Parathyroid adenoma (tissue), 2 donors: ENCODE data around the gene CEP162.
A peak's percentile ranks its signal among the peaks of the same experiment; 100 is the strongest.
"Not testable (repeated sequence)": the region's sequence is repeated elsewhere in the genome, so short reads cannot be mapped to it uniquely, and the experiment has no call there.

Experiments used
- H2AFZ ChIP-seq: fragments of 300-600 bp; sonication (generic); one replicate; pipeline ENCODE4 v1.7.0; 2017; ENCODE audit warnings: antibody characterized with exemption, mild to moderate bottlenecking
- H3K27ac ChIP-seq: fragments of 300-600 bp; sonication (generic); one replicate; pipeline ENCODE4 v1.7.0; 2017
- H3K27me3 ChIP-seq: fragments of 300-600 bp; sonication (generic); one replicate; pipeline ENCODE4 v1.7.0; 2017; ENCODE audit warnings: low read length; ENCODE audit not compliant: control insufficient read depth, insufficient read depth
- H3K36me3 ChIP-seq: fragments of 300-600 bp; sonication (generic); one replicate; pipeline ENCODE4 v1.7.0; 2017; ENCODE audit warnings: low read length; ENCODE audit not compliant: control insufficient read depth, insufficient read depth
- H3K4me1 ChIP-seq: fragments of 300-600 bp; sonication (generic); one replicate; pipeline ENCODE4 v1.7.0; 2017; ENCODE audit warnings: control low read depth
- H3K4me2 ChIP-seq: fragments of 300-600 bp; sonication (generic); one replicate; pipeline ENCODE4 v1.7.0; 2017; ENCODE audit warnings: low read length
- H3K4me3 ChIP-seq: fragments of 300-600 bp; sonication (generic); one replicate; pipeline ENCODE4 v1.7.0; 2017; ENCODE audit warnings: low read depth, low read length
- H3K79me2 ChIP-seq: fragments of 300-600 bp; sonication (generic); one replicate; pipeline ENCODE4 v1.7.0; 2017; ENCODE audit warnings: control low read depth
- H3K9ac ChIP-seq: fragments of 300-600 bp; sonication (generic); one replicate; pipeline ENCODE4 v1.7.0; 2017; ENCODE audit warnings: mild to moderate bottlenecking
- H3K9me3 ChIP-seq: fragments of 300-600 bp; sonication (generic); one replicate; pipeline ENCODE4 v1.7.0; 2017; ENCODE audit warnings: low read length; ENCODE audit not compliant: control insufficient read depth
- TF ChIP-seq, protein P1 (sequence below): fragments of 300-600 bp; sonication (generic); IDR thresholded peaks from one replicate; pipeline ENCODE4 v1.7.0; 2017; ENCODE audit warnings: antibody characterized with exemption, mild to moderate bottlenecking
- donor health status: primary hyperparathyroidism.

CEP162 gene

GRCh38 chr6:84222426-84222825, 5.0 kb downstream of the CEP162 start:
- TF ChIP-seq, protein P1, sequence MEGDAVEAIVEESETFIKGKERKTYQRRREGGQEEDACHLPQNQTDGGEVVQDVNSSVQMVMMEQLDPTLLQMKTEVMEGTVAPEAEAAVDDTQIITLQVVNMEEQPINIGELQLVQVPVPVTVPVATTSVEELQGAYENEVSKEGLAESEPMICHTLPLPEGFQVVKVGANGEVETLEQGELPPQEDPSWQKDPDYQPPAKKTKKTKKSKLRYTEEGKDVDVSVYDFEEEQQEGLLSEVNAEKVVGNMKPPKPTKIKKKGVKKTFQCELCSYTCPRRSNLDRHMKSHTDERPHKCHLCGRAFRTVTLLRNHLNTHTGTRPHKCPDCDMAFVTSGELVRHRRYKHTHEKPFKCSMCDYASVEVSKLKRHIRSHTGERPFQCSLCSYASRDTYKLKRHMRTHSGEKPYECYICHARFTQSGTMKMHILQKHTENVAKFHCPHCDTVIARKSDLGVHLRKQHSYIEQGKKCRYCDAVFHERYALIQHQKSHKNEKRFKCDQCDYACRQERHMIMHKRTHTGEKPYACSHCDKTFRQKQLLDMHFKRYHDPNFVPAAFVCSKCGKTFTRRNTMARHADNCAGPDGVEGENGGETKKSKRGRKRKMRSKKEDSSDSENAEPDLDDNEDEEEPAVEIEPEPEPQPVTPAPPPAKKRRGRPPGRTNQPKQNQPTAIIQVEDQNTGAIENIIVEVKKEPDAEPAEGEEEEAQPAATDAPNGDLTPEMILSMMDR: no peak
- Histone ChIP-seq H3K4me1 (no peaks in the 10 kb centered on the region), H3K4me2 (no peak overlapping the region), H3K9me3 (no peaks in the 10 kb centered on the region), H3K79me2 (peaks cover 4% of the 10 kb centered on the region), H3K36me3 (no peaks in the 10 kb centered on the region), H2AFZ (no peak overlapping the region), H3K4me3 (no peak overlapping the region), H3K27ac (no peak overlapping the region), H3K27me3 (no peaks in the 10 kb centered on the region), H3K9ac (no peak overlapping the region)

DNA sequence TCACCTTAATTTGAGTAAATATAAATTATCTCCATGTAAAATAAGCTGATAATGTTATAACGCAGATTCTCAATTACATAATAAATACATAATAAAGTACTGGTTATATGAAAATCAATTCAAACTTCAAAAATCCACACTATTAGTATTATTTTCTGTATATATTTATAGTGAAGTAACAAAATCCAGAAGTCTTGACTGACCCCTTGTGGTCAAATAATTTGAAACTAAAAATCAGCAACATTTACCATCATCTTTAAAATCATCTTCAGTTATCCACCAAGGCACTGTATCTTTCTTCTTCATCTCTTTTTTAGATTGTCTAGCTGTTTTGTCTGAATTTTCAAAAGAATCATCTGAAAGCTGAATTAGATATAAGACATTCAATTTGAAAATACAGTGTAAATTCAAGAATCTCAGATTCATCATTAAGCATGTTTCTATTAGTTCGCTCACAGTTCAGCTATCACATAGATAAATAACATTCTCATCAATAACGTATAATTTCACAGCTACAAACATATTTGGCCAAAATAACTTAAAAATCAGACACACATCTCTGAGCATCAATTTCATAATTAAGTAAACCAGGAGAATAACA, 6.5 kb downstream of the CEP162 start:
- no peak overlapping the region for H3K4me3 ChIP-seq
- no peak overlapping the region for H2AFZ ChIP-seq
- no peaks in the 10 kb centered on the region for H3K9me3 ChIP-seq
- no peak overlapping the region for H3K9ac ChIP-seq
- TF ChIP-seq, protein P1: peak; percentile 47
- no peaks in the 10 kb centered on the region for H3K79me2 ChIP-seq
- no peaks in the 10 kb centered on the region for H3K4me1 ChIP-seq
- no peak overlapping the region for H3K27ac ChIP-seq
- H3K27me3 ChIP-seq: no peaks in the 10 kb centered on the region
- no peak overlapping the region for H3K4me2 ChIP-seq
- H3K36me3 ChIP-seq: no peaks in the 10 kb centered on the region

- no peaks in the 10 kb centered on the region for H3K36me3 ChIP-seq
- H3K79me2 ChIP-seq: no peaks in the 10 kb centered on the region
- no peak overlapping the region for H3K4me3 ChIP-seq
- no peak overlapping the region for H2AFZ ChIP-seq
- H3K9me3 ChIP-seq: no peaks in the 10 kb centered on the region
- H3K27ac ChIP-seq: no peak overlapping the region
- TF ChIP-seq, protein P1: no peak
- H3K27me3 ChIP-seq: no peaks in the 10 kb centered on the region
- H3K4me1 ChIP-seq: no peaks in the 10 kb centered on the region
- no peak overlapping the region for H3K4me2 ChIP-seq
- H3K9ac ChIP-seq: no peak overlapping the region
These were observed 9.4 kb downstream of the CEP162 start for GRCh38 chr6:84218091-84218490.

GRCh38 chr6:84213217-84213616, 14.2 kb downstream of the CEP162 start:
- no peaks in the 10 kb centered on the region for H3K36me3 ChIP-seq

GRCh38 chr6:84204011-84204410, 23.4 kb downstream of the CEP162 start:
- Histone ChIP-seq H3K4me3 (no peak overlapping the region), H3K79me2 (no peaks in the 10 kb centered on the region), H3K4me1 (no peaks in the 10 kb centered on the region), H3K9me3 (no peaks in the 10 kb centered on the region), H3K36me3 (no peaks in the 10 kb centered on the region), H2AFZ (no peak overlapping the region), H3K27me3 (no peaks in the 10 kb centered on the region), H3K9ac (no peak overlapping the region), H3K27ac (no peak overlapping the region), H3K4me2 (no peak overlapping the region)
- TF ChIP-seq, protein P1: no peak

More at GRCh38 chr6:84213217-84213616, 14.2 kb downstream of the CEP162 start:
- H3K9ac ChIP-seq: no peak overlapping the region
- no peak overlapping the region for H3K27ac ChIP-seq
- no peak overlapping the region for H3K4me3 ChIP-seq
- TF ChIP-seq, protein P1: no peak
- no peaks in the 10 kb centered on the region for H3K4me1 ChIP-seq
- no peak overlapping the region for H3K4me2 ChIP-seq
- H2AFZ ChIP-seq: no peak overlapping the region
- no peaks in the 10 kb centered on the region for H3K9me3 ChIP-seq
- H3K27me3 ChIP-seq: no peaks in the 10 kb centered on the region
- H3K79me2 ChIP-seq: no peaks in the 10 kb centered on the region

DNA sequence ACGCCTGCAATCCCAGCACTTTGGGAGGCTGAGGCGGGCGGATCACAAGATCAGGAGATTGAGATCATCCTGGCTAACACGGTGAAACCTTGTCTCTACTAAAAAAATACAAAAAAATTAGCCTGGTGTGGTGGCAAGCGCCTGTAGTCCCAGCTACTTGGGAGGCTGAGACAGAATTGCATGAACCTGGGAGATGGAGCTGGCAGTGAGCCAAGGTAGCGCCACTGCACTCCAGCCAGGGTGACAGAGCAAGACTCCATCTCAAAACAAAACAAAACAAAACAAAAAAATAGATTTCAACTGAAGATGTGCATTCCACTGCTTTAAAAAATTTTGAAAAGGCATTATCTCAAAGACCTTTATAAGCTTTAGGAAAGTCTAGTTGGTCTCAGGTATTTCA, 27.5 kb downstream of the CEP162 start:
- not testable (repeated sequence) for H3K9ac ChIP-seq, H3K36me3 ChIP-seq, H3K27me3 ChIP-seq

More for the DNA sequence above, 27.5 kb downstream of the CEP162 start:
- not testable (repeated sequence) for H3K4me3 ChIP-seq, H2AFZ ChIP-seq, H3K79me2 ChIP-seq, H3K27ac ChIP-seq, H3K4me1 ChIP-seq, H3K4me2 ChIP-seq, H3K9me3 ChIP-seq
